ENCODE data around the gene KRTAP2-3.

GRCh38 chr17:41016578-41017215, 43.2 kb downstream of the KRTAP2-3 start:
- TF ChIP-seq POLR2AphosphoS5 (IDR thresholded peaks at IDR 0.05) (no peak), CTCF (IDR thresholded peaks at IDR 0.05 in 8 of 11, conservative IDR thresholded peaks at IDR 0.05 in 3 of 11) (no peak), POLR2A (IDR thresholded peaks at IDR 0.05) (no peak)

Data from spleen (tissue), 7 donors.